Cardiac muscle cell (in vitro differentiated cells and primary cell): Measurements from ENCODE around the gene MET. TPM values are rescaled to one million over a fixed set of nuclear protein-coding genes. Genes with fewer than 3 reads are reported as not detected.

Experiments
- DNase-seq, 2 donors: peaks; one replicate each; pipeline versions ENCODE4 v3.0.0 to v3.0.0-alpha.2; 2010 to 2017; ENCODE audit warnings: low read depth in 1 of 2, low spot score in 1 of 2
- H3K27ac ChIP-seq: fragments of 200-600 bp; sonication (generic); 2 replicates; pipeline ENCODE4 v1.5.1; 2016
- H3K27me3 ChIP-seq: fragments of 200-600 bp; sonication (generic); 2 replicates; pipeline ENCODE4 v1.6.0; 2016; ENCODE audit warnings: control low read depth
- H3K36me3 ChIP-seq: fragments of 200-600 bp; sonication (generic); 2 replicates; pipeline ENCODE4 v1.5.1; 2016; ENCODE audit warnings: control low read depth
- H3K4me1 ChIP-seq: fragments of 200-600 bp; sonication (generic); 2 replicates; pipeline ENCODE4 v1.8.1; 2017; ENCODE audit warnings: low read depth, mild to moderate bottlenecking, mixed run types
- H3K4me3 ChIP-seq: fragments of 200-600 bp; sonication (generic); 2 replicates; pipeline ENCODE4 v1.5.1; 2016; ENCODE audit warnings: mild to moderate bottlenecking
- H3K9me3 ChIP-seq: fragments of 200-600 bp; sonication (generic); 2 replicates; pipeline ENCODE4 v1.5.1; 2017; ENCODE audit warnings: low read depth, mild to moderate bottlenecking, control low read depth
- polyA plus RNA-seq: library from polyadenylated mRNA; unstranded; fragments of >200 nt; fragmentation: Nextera tagmentation; extraction: Ambion mirVana; gene quantifications from 2 replicates; pipeline ENCODE4 v1.2.1, GENCODE V29; 2016
- total RNA-seq: library from RNA; depleted of rRNA; stranded (reverse); fragments of >200 nt; gene quantifications from 2 replicates; pipeline ENCODE4 v1.2.3, GENCODE V29; 2016
- TF ChIP-seq, protein P1 (sequence below): IDR thresholded peaks from 2 replicates; pipeline ENCODE4 v1.5.1; 2012; ENCODE audit warnings: low read depth, mild to moderate bottlenecking, low read length

MET gene
- total and polyA plus RNA-seq, 2 experiments from 2014 or later = 1.8 to 1.9 TPM

DNA sequence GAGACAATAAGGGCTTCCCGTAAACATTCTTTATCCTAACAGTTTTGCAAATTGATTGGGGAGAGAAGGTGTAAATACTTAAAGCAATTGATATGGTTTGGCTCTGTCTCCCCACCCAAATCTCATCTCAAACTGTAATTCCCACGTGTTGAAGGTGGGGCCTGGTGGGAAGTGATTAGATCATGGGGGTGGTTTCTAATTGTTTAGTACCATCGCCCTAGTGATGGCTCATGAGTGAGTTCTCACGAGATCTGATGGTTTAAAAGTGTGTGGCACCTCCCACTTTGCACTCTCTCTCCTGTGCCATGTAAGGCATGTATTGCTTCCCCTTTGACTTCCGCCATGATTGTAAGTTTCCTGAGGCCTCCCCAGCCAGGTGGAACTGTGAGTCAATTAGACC lies 168.3 kb downstream of the MET start:
- Histone ChIP-seq H3K4me3 (no peak overlapping the region), H3K36me3 (no peaks in the 10 kb centered on the region), H3K27ac (no peak overlapping the region), H3K4me1 (no peaks in the 10 kb centered on the region), H3K9me3 (no peaks in the 10 kb centered on the region), H3K27me3 (no peaks in the 10 kb centered on the region)
- DNase-seq = no peak
- TF ChIP-seq, protein P1, sequence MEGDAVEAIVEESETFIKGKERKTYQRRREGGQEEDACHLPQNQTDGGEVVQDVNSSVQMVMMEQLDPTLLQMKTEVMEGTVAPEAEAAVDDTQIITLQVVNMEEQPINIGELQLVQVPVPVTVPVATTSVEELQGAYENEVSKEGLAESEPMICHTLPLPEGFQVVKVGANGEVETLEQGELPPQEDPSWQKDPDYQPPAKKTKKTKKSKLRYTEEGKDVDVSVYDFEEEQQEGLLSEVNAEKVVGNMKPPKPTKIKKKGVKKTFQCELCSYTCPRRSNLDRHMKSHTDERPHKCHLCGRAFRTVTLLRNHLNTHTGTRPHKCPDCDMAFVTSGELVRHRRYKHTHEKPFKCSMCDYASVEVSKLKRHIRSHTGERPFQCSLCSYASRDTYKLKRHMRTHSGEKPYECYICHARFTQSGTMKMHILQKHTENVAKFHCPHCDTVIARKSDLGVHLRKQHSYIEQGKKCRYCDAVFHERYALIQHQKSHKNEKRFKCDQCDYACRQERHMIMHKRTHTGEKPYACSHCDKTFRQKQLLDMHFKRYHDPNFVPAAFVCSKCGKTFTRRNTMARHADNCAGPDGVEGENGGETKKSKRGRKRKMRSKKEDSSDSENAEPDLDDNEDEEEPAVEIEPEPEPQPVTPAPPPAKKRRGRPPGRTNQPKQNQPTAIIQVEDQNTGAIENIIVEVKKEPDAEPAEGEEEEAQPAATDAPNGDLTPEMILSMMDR = no peak

DNA sequence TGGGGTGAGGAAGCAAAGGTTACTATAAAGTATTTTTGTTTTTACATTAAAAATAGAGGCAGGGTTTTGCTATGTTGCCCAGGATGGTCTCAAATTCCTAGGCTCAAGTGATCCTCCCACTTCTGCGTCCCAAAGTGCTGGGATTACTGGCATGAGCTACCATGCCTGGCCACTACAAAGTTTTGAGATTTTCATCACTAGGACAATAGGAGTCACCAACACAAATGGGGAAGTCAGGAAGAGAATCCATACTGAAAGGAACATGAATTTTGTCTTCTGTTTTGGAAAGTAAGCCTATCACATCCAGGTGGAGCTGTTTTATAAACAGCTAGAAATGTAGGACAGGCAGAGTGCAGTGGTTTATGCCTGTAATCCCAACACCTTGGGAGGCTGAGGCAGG lies 170.4 kb downstream of the MET start:
- H3K4me1 ChIP-seq = no peaks in the 10 kb centered on the region
- no peak overlapping the region for H3K4me3 ChIP-seq
- H3K27me3 ChIP-seq = no peaks in the 10 kb centered on the region
- TF ChIP-seq, protein P1 = no peak
- no peak for DNase-seq
- H3K27ac ChIP-seq = no peak overlapping the region
- no peaks in the 10 kb centered on the region for H3K9me3 ChIP-seq
- no peaks in the 10 kb centered on the region for H3K36me3 ChIP-seq

DNA sequence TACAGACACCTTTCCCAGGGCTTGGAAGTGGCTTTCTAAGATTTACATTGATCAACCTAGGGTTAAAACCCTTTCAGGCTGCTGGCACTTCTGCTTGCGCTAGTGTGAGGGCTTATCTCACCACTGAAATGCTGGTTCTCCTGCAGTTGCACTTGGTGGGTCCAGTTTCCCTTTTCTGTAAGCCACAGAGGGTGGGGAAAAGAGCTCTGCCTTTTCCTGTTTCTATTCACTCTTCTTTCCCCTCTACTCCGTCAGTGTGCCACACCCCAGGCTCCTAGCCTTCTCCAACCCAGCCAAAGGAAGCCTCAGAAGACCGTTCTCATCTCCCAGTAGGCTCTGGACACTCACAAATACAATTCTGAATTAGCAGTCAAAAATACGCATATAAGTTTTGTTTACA lies 171.4 kb downstream of the MET start:
- TF ChIP-seq, protein P1 = no peak
- no peak for DNase-seq
- no peaks in the 10 kb centered on the region for H3K27me3 ChIP-seq
- no peaks in the 10 kb centered on the region for H3K4me1 ChIP-seq
- H3K27ac ChIP-seq = no peak overlapping the region
- H3K9me3 ChIP-seq = no peaks in the 10 kb centered on the region
- H3K4me3 ChIP-seq = no peak overlapping the region
- H3K36me3 ChIP-seq = no peaks in the 10 kb centered on the region

Other genes with a start within 250 kb of the MET start
- gene CAV2, start 172.5 kb upstream of the MET start, total RNA-seq = 6.4 and 9.9 TPM in 2 replicates
- gene CAV2, start 172.5 kb upstream of the MET start, polyA plus RNA-seq = 17.4 and 18.0 TPM in 2 replicates
- 0.69 and 3.5 TPM in 2 replicates for gene CAV1, start 147.2 kb upstream of the MET start, total RNA-seq
- 1.8 and 3.2 TPM in 2 replicates for gene CAV1, start 147.2 kb upstream of the MET start, polyA plus RNA-seq
- gene CAPZA2, start 190.4 kb downstream of the MET start, total RNA-seq = 117 and 150 TPM in 2 replicates
- 348 and 371 TPM in 2 replicates for gene CAPZA2, start 190.4 kb downstream of the MET start, polyA plus RNA-seq